ENCODE results near the gene TSPAN5.

The TSPAN5 gene

GRCh38 chr4:98601708-98602107 is 56.7 kb downstream of the TSPAN5 start:
- DNase-seq (ENCODE audit: low read depth in 1 of 2, low spot score in 1 of 2), result peak in 1 of 2 donors; percentile 40

- DNase-seq (ENCODE audit: low read depth in 1 of 2, low spot score in 1 of 2), result no peak
These were observed 58.7 kb downstream of the TSPAN5 start for GRCh38 chr4:98599617-98600205.

GRCh38 chr4:98586962-98587354 is 71.5 kb downstream of the TSPAN5 start:
- no peak for DNase-seq (ENCODE audit: low read depth in 1 of 2, low spot score in 1 of 2)

GRCh38 chr4:98586291-98586961 is 72.0 kb downstream of the TSPAN5 start:
- no peak for DNase-seq (ENCODE audit: low read depth in 1 of 2, low spot score in 1 of 2)

GRCh38 chr4:98585596-98585995 is 72.8 kb downstream of the TSPAN5 start:
- DNase-seq (ENCODE audit: low read depth in 1 of 2, low spot score in 1 of 2), result no peak

GRCh38 chr4:98584265-98584664 is 74.1 kb downstream of the TSPAN5 start:
- DNase-seq (ENCODE audit: low read depth in 1 of 2, low spot score in 1 of 2), result no peak

- no peak for DNase-seq (ENCODE audit: low read depth in 1 of 2, low spot score in 1 of 2)
These were observed 75.1 kb downstream of the TSPAN5 start for GRCh38 chr4:98583265-98583664.

GRCh38 chr4:98581126-98581525 is 77.3 kb downstream of the TSPAN5 start:
- DNase-seq (ENCODE audit: low read depth in 1 of 2, low spot score in 1 of 2), result no peak

GRCh38 chr4:98577956-98578355 is 80.5 kb downstream of the TSPAN5 start:
- DNase-seq (ENCODE audit: low read depth in 1 of 2, low spot score in 1 of 2), result no peak

- DNase-seq (ENCODE audit: low read depth in 1 of 2, low spot score in 1 of 2), result no peak
These were observed 83.6 kb downstream of the TSPAN5 start for GRCh38 chr4:98574816-98575215.

GRCh38 chr4:98573791-98574190 is 84.6 kb downstream of the TSPAN5 start:
- no peak for DNase-seq (ENCODE audit: low read depth in 1 of 2, low spot score in 1 of 2)

GRCh38 chr4:98572697-98573096 is 85.7 kb downstream of the TSPAN5 start:
- DNase-seq (ENCODE audit: low read depth in 1 of 2, low spot score in 1 of 2), result no peak

- no peak for DNase-seq (ENCODE audit: low read depth in 1 of 2, low spot score in 1 of 2)
These were observed 87.1 kb downstream of the TSPAN5 start for GRCh38 chr4:98571161-98571786.

GRCh38 chr4:98570151-98570797 is 88.1 kb downstream of the TSPAN5 start:
- no peak for DNase-seq (ENCODE audit: low read depth in 1 of 2, low spot score in 1 of 2)

GRCh38 chr4:98568941-98569663 is 89.3 kb downstream of the TSPAN5 start:
- DNase-seq (ENCODE audit: low read depth in 1 of 2, low spot score in 1 of 2), result no peak

GRCh38 chr4:98567611-98568010 is 90.8 kb downstream of the TSPAN5 start:
- no peak for DNase-seq (ENCODE audit: low read depth in 1 of 2, low spot score in 1 of 2)

GRCh38 chr4:98566361-98567008 is 91.9 kb downstream of the TSPAN5 start:
- DNase-seq (ENCODE audit: low read depth in 1 of 2, low spot score in 1 of 2), result no peak

GRCh38 chr4:98565681-98566301 is 92.6 kb downstream of the TSPAN5 start:
- no peak for DNase-seq (ENCODE audit: low read depth in 1 of 2, low spot score in 1 of 2)

GRCh38 chr4:98564852-98565251 is 93.6 kb downstream of the TSPAN5 start:
- no peak for DNase-seq (ENCODE audit: low read depth in 1 of 2, low spot score in 1 of 2)

GRCh38 chr4:98560321-98560720 is 98.1 kb downstream of the TSPAN5 start:
- DNase-seq (ENCODE audit: low read depth in 1 of 2, low spot score in 1 of 2), result no peak

Data from activated CD4-positive, alpha-beta T cell treated with anti-CD3 and anti-CD28 coated beads, Interleukin-2, amount 50 U/mL, for 24 hours (primary cell).